SK-N-SH (cell line): Measurements from ENCODE around the gene AGAP2.

Experiments used
- TF ChIP-seq, protein P1 (sequence below): fragments of 200-600 bp; sonication (generic); IDR thresholded peaks from 2 replicates; pipeline ENCODE4 v1.6.1; 2017; ENCODE audit warnings: antibody characterized with exemption, mild to moderate bottlenecking, moderate library complexity
- TF ChIP-seq, protein P2 (sequence below): IDR thresholded peaks from 2 replicates; pipeline ENCODE4; 2012

DNA sequence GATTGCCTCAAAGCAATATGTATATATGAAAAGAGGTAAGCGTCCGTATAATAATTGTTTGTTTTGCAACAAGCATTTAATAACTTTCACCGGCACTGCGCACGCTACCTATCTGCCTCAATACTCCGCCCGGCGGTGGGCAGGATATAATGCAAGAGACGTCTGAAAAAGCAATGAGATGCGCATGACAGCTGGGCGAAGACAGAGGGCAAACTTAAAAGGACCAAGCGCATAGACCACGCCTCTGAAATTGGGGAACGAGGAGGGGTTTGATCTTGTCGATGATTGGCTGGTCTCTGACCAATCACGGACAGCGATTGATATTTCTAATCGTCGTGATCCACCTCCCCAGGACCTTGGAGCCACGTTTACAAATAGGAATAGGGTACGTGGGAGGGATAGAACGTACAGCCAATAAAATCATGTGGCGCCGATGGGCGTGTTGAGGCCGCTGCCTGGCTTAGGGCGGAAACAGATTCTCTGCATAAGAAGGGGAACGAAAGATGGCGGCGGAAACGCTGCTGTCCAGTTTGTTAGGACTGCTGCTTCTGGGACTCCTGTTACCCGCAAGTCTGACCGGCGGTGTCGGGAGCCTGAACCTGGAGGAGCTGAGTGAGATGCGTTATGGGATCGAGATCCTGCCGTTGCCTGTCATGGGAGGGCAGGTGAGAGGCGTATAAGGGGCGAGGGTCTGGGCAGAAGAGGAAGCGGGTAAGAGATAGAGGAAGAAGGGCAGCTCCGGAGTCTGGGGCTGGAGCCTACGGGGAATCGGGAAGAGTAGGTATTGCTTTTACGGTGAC lies 44.7 kb downstream of the AGAP2 start, which contains the start of gene OS9:
- TF ChIP-seq, protein P1, sequence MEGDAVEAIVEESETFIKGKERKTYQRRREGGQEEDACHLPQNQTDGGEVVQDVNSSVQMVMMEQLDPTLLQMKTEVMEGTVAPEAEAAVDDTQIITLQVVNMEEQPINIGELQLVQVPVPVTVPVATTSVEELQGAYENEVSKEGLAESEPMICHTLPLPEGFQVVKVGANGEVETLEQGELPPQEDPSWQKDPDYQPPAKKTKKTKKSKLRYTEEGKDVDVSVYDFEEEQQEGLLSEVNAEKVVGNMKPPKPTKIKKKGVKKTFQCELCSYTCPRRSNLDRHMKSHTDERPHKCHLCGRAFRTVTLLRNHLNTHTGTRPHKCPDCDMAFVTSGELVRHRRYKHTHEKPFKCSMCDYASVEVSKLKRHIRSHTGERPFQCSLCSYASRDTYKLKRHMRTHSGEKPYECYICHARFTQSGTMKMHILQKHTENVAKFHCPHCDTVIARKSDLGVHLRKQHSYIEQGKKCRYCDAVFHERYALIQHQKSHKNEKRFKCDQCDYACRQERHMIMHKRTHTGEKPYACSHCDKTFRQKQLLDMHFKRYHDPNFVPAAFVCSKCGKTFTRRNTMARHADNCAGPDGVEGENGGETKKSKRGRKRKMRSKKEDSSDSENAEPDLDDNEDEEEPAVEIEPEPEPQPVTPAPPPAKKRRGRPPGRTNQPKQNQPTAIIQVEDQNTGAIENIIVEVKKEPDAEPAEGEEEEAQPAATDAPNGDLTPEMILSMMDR: peak; percentile 71
- TF ChIP-seq, protein P2, sequence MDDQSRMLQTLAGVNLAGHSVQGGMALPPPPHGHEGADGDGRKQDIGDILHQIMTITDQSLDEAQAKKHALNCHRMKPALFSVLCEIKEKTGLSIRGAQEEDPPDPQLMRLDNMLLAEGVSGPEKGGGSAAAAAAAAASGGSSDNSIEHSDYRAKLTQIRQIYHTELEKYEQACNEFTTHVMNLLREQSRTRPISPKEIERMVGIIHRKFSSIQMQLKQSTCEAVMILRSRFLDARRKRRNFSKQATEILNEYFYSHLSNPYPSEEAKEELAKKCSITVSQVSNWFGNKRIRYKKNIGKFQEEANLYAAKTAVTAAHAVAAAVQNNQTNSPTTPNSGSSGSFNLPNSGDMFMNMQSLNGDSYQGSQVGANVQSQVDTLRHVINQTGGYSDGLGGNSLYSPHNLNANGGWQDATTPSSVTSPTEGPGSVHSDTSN: peak; percentile 94
